ENCODE results near the gene ZWILCH.

The ZWILCH gene

DNA sequence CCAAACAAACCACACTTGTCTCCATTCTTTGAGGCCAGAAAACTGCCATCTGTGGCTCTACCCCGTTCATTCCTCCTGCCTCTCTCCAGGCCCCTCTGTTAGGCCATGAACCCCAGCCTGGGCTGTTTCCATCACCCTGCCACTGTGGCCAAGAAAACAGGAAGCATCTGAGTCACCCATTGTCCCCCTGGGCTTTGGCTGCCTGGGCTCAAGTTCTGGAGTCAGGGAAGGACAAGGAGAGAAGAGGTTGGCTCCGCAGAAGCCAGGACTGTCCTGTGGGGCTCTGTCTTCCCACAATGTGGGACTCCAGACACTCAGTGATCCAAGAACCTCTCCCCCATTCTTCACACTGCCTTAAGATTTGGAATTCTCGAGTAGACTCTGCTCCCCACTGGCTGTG lies 75.5 kb downstream of the ZWILCH start:
- TF ChIP-seq POLR2AphosphoS5 (IDR thresholded peaks at IDR 0.05; ENCODE audit: low read depth, low read length) (no peak), SIN3A (IDR thresholded peaks at IDR 0.05; ENCODE audit: borderline replicate concordance, insufficient read depth, low read length) (no peak), FOXP2 (optimal IDR thresholded peaks at IDR 0.05; ENCODE audit: borderline replicate concordance, extremely low read depth, extremely low read length, insufficient read depth) (no peak), TAF1 (IDR thresholded peaks at IDR 0.05; ENCODE audit: borderline replicate concordance, insufficient read depth, low read length) (no peak)
- TF ChIP-seq, protein P1, sequence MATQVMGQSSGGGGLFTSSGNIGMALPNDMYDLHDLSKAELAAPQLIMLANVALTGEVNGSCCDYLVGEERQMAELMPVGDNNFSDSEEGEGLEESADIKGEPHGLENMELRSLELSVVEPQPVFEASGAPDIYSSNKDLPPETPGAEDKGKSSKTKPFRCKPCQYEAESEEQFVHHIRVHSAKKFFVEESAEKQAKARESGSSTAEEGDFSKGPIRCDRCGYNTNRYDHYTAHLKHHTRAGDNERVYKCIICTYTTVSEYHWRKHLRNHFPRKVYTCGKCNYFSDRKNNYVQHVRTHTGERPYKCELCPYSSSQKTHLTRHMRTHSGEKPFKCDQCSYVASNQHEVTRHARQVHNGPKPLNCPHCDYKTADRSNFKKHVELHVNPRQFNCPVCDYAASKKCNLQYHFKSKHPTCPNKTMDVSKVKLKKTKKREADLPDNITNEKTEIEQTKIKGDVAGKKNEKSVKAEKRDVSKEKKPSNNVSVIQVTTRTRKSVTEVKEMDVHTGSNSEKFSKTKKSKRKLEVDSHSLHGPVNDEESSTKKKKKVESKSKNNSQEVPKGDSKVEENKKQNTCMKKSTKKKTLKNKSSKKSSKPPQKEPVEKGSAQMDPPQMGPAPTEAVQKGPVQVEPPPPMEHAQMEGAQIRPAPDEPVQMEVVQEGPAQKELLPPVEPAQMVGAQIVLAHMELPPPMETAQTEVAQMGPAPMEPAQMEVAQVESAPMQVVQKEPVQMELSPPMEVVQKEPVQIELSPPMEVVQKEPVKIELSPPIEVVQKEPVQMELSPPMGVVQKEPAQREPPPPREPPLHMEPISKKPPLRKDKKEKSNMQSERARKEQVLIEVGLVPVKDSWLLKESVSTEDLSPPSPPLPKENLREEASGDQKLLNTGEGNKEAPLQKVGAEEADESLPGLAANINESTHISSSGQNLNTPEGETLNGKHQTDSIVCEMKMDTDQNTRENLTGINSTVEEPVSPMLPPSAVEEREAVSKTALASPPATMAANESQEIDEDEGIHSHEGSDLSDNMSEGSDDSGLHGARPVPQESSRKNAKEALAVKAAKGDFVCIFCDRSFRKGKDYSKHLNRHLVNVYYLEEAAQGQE (IDR thresholded peaks at IDR 0.05; ENCODE audit: insufficient read depth in 1 of 2, low read depth in 2 of 2, low read length in 2 of 2): no peak

DNA sequence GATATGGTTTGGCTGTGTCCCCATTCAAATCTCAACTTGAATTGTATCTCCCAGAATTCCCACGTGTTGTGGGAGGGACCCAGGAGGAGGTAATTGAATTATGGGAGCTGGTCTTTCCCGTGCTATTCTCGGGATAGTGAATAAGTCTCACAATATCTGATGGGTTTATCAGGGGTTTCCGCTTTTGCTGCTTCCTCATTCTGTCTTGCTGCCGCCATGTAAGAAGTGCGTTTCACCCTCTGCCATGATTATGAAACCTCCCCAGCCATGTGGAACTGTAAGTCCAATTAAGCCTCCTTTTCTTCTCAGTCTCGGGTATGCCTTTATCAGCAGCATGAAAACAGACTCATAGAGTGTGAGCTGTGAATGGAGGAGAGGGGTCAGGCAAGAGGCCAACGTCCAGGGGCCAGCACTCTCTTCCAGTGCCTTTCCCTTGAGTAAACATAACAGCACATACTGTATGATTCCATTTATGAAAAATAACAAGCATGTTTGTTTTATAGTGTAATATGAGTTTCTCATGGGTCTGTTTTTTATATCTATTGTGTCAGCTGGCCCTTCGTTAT lies 76.9 kb downstream of the ZWILCH start:
- peak; percentile 81; the same call in 1 of the 2 replicates for TF ChIP-seq SIN3A (IDR thresholded peaks at IDR 0.05; ENCODE audit: borderline replicate concordance, insufficient read depth, low read length)
- TF ChIP-seq TAF1 (IDR thresholded peaks at IDR 0.05; ENCODE audit: borderline replicate concordance, insufficient read depth, low read length): peak; percentile 84; the same call in 1 of the 2 replicates
- no peak for TF ChIP-seq FOXP2 (optimal IDR thresholded peaks at IDR 0.05; ENCODE audit: borderline replicate concordance, extremely low read depth, extremely low read length, insufficient read depth)
- peak; percentile 97 for TF ChIP-seq POLR2AphosphoS5 (IDR thresholded peaks at IDR 0.05; ENCODE audit: low read depth, low read length)
- TF ChIP-seq, protein P1 (IDR thresholded peaks at IDR 0.05; ENCODE audit: insufficient read depth in 1 of 2, low read depth in 2 of 2, low read length in 2 of 2): peak in 1 of 2 experiments; percentile 42; a peak in 1 of 4 replicates

DNA sequence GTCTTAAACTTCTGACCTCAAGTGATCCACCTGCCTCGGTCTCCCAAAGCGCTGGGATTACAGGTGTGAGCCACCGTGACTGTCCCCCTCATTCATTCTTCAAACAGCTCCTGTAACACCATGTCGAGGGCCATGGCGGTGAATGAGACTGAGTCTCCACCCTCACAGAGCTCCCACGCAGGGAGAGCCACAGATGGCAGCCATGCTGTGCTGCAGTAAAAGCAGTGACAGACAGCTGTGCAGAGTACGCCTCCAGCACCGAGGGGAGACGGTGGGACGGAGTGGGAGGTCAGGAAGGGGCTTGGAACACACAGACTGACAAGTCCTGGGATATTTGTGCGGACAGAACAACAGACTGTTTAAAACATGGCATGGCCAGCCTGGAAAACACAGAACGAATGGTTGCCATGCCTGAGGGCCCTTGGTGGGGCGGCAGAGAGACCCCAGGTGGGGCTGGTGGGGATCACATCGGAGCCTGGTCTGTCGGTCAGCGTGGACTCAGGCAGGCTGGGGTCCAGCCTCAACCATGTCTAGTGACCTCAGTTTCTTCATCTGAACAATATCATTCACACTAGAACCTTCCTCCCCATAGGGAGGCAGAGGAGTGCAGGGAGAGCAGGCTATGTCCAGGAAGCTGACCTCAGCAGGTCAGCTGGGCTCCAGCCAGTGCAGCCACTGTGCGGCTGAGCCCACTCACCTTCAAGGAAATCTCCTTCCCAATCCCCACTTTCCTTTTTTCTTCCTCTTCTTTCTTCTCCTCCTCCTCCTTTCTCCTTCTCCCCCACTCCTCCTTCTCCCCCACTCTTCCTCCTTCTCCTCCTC lies 81.2 kb downstream of the ZWILCH start:
- TF ChIP-seq, protein P1 (IDR thresholded peaks at IDR 0.05; ENCODE audit: insufficient read depth in 1 of 2, low read depth in 2 of 2, low read length in 2 of 2): no peak
- TF ChIP-seq TAF1 (IDR thresholded peaks at IDR 0.05; ENCODE audit: borderline replicate concordance, insufficient read depth, low read length): no peak
- TF ChIP-seq FOXP2 (optimal IDR thresholded peaks at IDR 0.05; ENCODE audit: borderline replicate concordance, extremely low read depth, extremely low read length, insufficient read depth): no peak

DNA sequence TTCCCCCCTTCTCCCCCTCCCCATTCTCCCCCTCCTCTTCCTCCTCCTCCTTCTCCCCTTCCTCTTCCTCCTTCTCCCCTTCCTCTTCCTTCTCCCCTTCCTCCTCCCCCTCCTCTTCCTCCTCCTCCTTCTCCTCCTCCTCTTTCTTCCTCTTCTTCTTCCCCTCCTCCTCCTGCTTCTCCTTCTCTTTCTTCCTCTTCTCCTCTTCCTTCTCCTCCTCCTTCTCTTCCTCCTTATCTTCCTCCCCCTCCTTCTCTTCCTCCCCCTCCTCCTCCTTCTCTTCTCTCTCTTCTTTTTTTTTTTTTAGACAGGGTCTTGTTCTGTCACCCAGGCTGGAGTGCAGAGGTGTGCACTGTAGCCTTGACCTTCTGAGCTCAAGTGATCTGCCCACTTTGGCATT lies 81.9 kb downstream of the ZWILCH start:
- no peak for TF ChIP-seq SIN3A (IDR thresholded peaks at IDR 0.05; ENCODE audit: borderline replicate concordance, insufficient read depth, low read length)
- TF ChIP-seq, protein P1 (IDR thresholded peaks at IDR 0.05; ENCODE audit: insufficient read depth in 1 of 2, low read depth in 2 of 2, low read length in 2 of 2): no peak
- TF ChIP-seq TAF1 (IDR thresholded peaks at IDR 0.05; ENCODE audit: borderline replicate concordance, insufficient read depth, low read length): no peak
- TF ChIP-seq POLR2AphosphoS5 (IDR thresholded peaks at IDR 0.05; ENCODE audit: low read depth, low read length): no peak
- TF ChIP-seq FOXP2 (optimal IDR thresholded peaks at IDR 0.05; ENCODE audit: borderline replicate concordance, extremely low read depth, extremely low read length, insufficient read depth): no peak
